Hepatocyte (in vitro differentiated cells): ENCODE results near the gene BMAL1. TPM values are rescaled to one million over a fixed set of nuclear protein-coding genes. Genes with fewer than 3 reads are reported as not detected.

Experiments
- DNase-seq: peaks from one replicate; pipeline ENCODE4 v3.0.0-alpha.2; 2016; ENCODE audit warnings: low spot score
- H2AFZ ChIP-seq: fragments of 200-600 bp; sonication (generic); 2 replicates; pipeline ENCODE4 v1.6.0; 2016; ENCODE audit warnings: antibody characterized with exemption, mild to moderate bottlenecking
- H3K27ac ChIP-seq: fragments of 200-600 bp; sonication (generic); 2 replicates; pipeline ENCODE4 v1.5.1; 2016; ENCODE audit warnings: mild to moderate bottlenecking
- H3K27me3 ChIP-seq: fragments of 200-600 bp; sonication (generic); 2 replicates; pipeline ENCODE4 v1.6.1; 2016
- H3K36me3 ChIP-seq: fragments of 200-600 bp; sonication (generic); replicated peaks from 2 replicates; pipeline ENCODE4 v1.5.1; 2016; ENCODE audit warnings: low read depth; ENCODE audit not compliant: insufficient read depth
- H3K4me1 ChIP-seq: fragments of 200-600 bp; sonication (generic); 2 replicates; pipeline ENCODE4 v1.5.1; 2016; ENCODE audit warnings: mild to moderate bottlenecking, moderate library complexity; ENCODE audit not compliant: insufficient read depth
- H3K4me2 ChIP-seq: fragments of 200-600 bp; sonication (generic); 2 replicates; pipeline ENCODE4 v1.6.0; 2016
- H3K4me3 ChIP-seq: fragments of 200-600 bp; sonication (generic); 2 replicates; pipeline ENCODE4 v1.5.1; 2016; ENCODE audit warnings: mild to moderate bottlenecking
- H3K79me2 ChIP-seq: fragments of 200-600 bp; sonication (generic); 2 replicates; pipeline ENCODE4 v1.6.0; 2017; ENCODE audit warnings: mild to moderate bottlenecking
- H3K9me2 ChIP-seq: fragments of 200-600 bp; sonication (generic); replicated peaks from 2 replicates; pipeline ENCODE4 v1.6.0; 2017; ENCODE audit warnings: mild to moderate bottlenecking; ENCODE audit not compliant: insufficient read depth
- H3K9me3 ChIP-seq: fragments of 200-600 bp; sonication (generic); 2 replicates; pipeline ENCODE4 v1.5.1; 2016; ENCODE audit warnings: low read depth, mild to moderate bottlenecking
- H4K20me1 ChIP-seq: fragments of 200-600 bp; sonication (generic); 2 replicates; pipeline ENCODE4 v1.6.0; 2016; ENCODE audit warnings: mild to moderate bottlenecking; ENCODE audit not compliant: insufficient read depth, poor library complexity, severe bottlenecking
- EZH2 ChIP-seq: fragments of 200-600 bp; sonication (generic); IDR thresholded peaks from 2 replicates; pipeline ENCODE4 v1.6.1; 2016; ENCODE audit warnings: antibody characterized with exemption, mild to moderate bottlenecking, borderline replicate concordance
- EZH2phosphoT487 ChIP-seq: fragments of 200-600 bp; sonication (generic); IDR thresholded peaks from one replicate; pipeline ENCODE4 v1.6.1; 2018; ENCODE audit warnings: antibody characterized with exemption, mild to moderate bottlenecking, low read depth, moderate library complexity; ENCODE audit not compliant: unreplicated experiment, severe bottlenecking
- WGBS: methylation state at CpG from one replicate; pipeline ENCODE4 v1.1.6; 2016; ENCODE audit warnings: low lambda C conversion rate; ENCODE audit errors: missing lambda C conversion rate; 5-methylcytosine and 5-hydroxymethylcytosine counted together
- polyA plus RNA-seq: library from polyadenylated mRNA; unstranded; fragments of >200 nt; fragmentation: Nextera tagmentation; extraction: Ambion mirVana; gene quantifications from 2 replicates; pipeline ENCODE4 v1.2.1, GENCODE V29; 2016
- total RNA-seq: library from RNA; depleted of rRNA; stranded (reverse); fragments of >200 nt; gene quantifications from 2 replicates; pipeline ENCODE4 v1.2.3, GENCODE V29; 2014
- TF ChIP-seq, protein P1 (sequence below): fragments of 200-600 bp; sonication (generic); IDR thresholded peaks from 2 replicates; pipeline ENCODE4 v1.5.1; 2016; ENCODE audit warnings: antibody characterized with exemption, mild to moderate bottlenecking; ENCODE audit not compliant: poor library complexity

The BMAL1 gene
- total and polyA plus RNA-seq, 2 experiments from 2014 or later: 8.7 to 12.7 TPM

DNA sequence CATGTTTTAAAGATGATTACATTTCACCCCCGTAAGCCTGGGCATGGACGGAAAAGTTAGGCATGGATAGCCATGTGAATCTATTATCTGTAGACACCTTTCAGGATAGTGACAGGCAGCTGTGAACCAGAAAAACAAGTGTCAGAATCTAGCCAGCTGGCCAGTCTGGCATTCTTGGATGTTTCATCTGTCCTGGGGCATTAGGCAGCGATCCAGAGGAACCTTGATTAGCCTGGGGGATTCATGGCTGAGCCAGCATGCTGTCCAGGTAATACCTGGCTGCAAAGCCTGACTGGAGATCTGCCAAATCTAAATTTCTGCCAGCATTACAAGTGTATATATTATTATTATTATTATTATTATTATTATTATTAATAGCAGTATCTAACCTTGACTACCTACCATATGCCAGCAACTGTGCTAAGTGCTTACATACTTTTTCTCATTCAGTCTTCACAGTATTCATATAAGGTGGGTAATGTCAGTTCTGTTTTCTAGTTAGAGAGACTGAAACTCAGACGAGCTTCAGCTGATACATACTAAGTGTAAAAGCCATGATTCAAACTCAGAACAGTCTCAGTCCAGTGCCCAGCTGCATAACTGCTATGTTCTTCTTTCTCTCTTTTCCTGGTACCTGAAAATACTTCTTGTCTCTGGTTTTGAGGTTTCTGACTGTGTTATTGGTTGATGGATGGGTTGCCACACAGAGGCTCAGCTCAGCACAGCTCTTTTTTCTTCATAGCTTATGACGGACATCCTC, 12.8 kb downstream of the BMAL1 start:
- no peaks in the 10 kb centered on the region for H3K36me3 ChIP-seq
- H3K4me3 ChIP-seq: no peak overlapping the region
- H2AFZ ChIP-seq: no peak overlapping the region
- DNase-seq: no peak
- no peaks in the 10 kb centered on the region for H3K9me2 ChIP-seq
- no peaks in the 10 kb centered on the region for H3K9me3 ChIP-seq
- H3K27ac ChIP-seq: no peak overlapping the region
- WGBS: 75% methylated on average over 5 of the region's 5 CpGs
- no peaks in the 10 kb centered on the region for H3K4me1 ChIP-seq
- no peak overlapping the region for H3K4me2 ChIP-seq
- TF ChIP-seq EZH2: no peak
- TF ChIP-seq EZH2phosphoT487: no peak
- TF ChIP-seq, protein P1, sequence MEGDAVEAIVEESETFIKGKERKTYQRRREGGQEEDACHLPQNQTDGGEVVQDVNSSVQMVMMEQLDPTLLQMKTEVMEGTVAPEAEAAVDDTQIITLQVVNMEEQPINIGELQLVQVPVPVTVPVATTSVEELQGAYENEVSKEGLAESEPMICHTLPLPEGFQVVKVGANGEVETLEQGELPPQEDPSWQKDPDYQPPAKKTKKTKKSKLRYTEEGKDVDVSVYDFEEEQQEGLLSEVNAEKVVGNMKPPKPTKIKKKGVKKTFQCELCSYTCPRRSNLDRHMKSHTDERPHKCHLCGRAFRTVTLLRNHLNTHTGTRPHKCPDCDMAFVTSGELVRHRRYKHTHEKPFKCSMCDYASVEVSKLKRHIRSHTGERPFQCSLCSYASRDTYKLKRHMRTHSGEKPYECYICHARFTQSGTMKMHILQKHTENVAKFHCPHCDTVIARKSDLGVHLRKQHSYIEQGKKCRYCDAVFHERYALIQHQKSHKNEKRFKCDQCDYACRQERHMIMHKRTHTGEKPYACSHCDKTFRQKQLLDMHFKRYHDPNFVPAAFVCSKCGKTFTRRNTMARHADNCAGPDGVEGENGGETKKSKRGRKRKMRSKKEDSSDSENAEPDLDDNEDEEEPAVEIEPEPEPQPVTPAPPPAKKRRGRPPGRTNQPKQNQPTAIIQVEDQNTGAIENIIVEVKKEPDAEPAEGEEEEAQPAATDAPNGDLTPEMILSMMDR: no peak
- H3K79me2 ChIP-seq: peaks cover 7% of the 10 kb centered on the region
- peaks cover 6% of the 10 kb centered on the region for H4K20me1 ChIP-seq
- no peaks in the 10 kb centered on the region for H3K27me3 ChIP-seq

DNA sequence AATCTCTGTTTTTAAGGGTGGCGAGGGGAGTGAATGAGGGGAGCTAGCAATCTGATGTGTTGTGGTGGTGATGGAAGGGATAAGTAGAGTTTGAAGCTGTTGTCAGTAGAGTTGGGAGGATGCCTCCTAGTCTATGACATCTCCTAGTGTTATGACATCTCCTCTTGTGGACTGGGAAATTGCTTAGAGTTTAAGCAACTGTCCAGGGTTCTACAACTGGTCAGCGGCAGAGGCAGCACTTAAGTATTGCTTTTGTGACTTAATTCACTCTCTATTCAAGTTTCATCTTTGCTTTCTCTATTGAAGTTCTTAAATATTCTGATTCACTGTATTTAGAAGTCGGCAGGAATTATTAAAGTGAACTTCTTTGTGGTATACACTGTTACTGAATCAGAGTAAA, 13.8 kb downstream of the BMAL1 start:
- Histone ChIP-seq H3K4me2 (no peak overlapping the region), H3K9me3 (no peaks in the 10 kb centered on the region), H3K4me3 (no peak overlapping the region), H3K27me3 (no peaks in the 10 kb centered on the region), H3K4me1 (no peaks in the 10 kb centered on the region), H3K27ac (no peak overlapping the region), H4K20me1 (peaks cover 6% of the 10 kb centered on the region), H3K79me2 (peaks cover 7% of the 10 kb centered on the region), H3K9me2 (no peaks in the 10 kb centered on the region), H3K36me3 (no peaks in the 10 kb centered on the region), H2AFZ (no peak overlapping the region)
- WGBS: 86% methylated on average over 3 of the region's 3 CpGs
- DNase-seq: no peak
- TF ChIP-seq EZH2 (no peak), EZH2phosphoT487 (no peak)
- TF ChIP-seq, protein P1: no peak

DNA sequence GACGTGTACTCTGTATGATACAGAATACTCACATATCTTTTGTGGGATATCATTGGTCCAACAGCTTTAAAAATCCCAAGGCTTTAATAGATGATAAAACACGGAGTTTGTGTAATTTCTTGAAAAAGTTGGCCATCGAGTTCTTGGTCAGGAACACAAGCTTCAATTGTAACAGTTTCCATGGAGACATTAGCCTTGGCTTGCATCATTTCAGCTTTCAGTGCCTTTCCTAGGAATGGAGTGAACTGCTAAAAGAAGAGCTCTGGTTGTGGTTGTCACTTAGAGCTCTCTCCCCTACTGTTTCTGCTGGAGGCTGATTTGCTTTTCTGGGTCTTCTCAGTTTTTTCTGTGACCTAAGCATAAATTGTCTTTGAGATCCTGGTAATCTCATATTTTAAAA, 14.2 kb downstream of the BMAL1 start:
- peaks cover 7% of the 10 kb centered on the region for H3K79me2 ChIP-seq
- no peak for TF ChIP-seq EZH2
- TF ChIP-seq, protein P1: no peak
- TF ChIP-seq EZH2phosphoT487: no peak
- WGBS: 86% methylated on average over 3 of the region's 3 CpGs

More for the DNA sequence above, 14.2 kb downstream of the BMAL1 start:
- Histone ChIP-seq H3K4me3 (no peak overlapping the region), H3K9me3 (no peaks in the 10 kb centered on the region), H4K20me1 (peaks cover 6% of the 10 kb centered on the region), H3K4me2 (no peak overlapping the region), H2AFZ (no peak overlapping the region), H3K4me1 (no peaks in the 10 kb centered on the region), H3K27me3 (no peaks in the 10 kb centered on the region), H3K27ac (no peak overlapping the region), H3K9me2 (no peaks in the 10 kb centered on the region), H3K36me3 (no peaks in the 10 kb centered on the region)
- no peak for DNase-seq
